DND-41 (cell line): ENCODE measurements around the gene CD177.
"Not testable (repeated sequence)": the region's sequence is repeated elsewhere in the genome, so short reads cannot be mapped to it uniquely, and the experiment has no call there.

Experiments used
- ATAC-seq: fragments of 200-7000 bp; cut with Tn5 transposase; 3 replicates; pipeline ENCODE4 v1.9.1; 2021; ENCODE audit warnings: low read depth; ENCODE audit not compliant: insufficient read depth
- DNase-seq: peaks from one replicate; pipeline ENCODE4 v3.0.0-alpha.2; 2020
- H2AFZ ChIP-seq: 2 replicates; pipeline ENCODE4 v1.6.0; 2012; ENCODE audit warnings: low read depth, low read length
- H3K27ac ChIP-seq: 2 replicates; pipeline ENCODE4 v1.5.1; 2012; ENCODE audit warnings: low read length, inconsistent platforms
- H3K27me3 ChIP-seq: fragments of 200-600 bp; sonication (generic); 2 replicates; pipeline ENCODE4 v1.6.0; 2012; ENCODE audit warnings: low read length, mild to moderate bottlenecking, inconsistent platforms; ENCODE audit not compliant: insufficient read depth, poor library complexity
- H3K36me3 ChIP-seq: 2 replicates; pipeline ENCODE4 v1.5.1; 2012; ENCODE audit warnings: low read length, inconsistent platforms; ENCODE audit not compliant: insufficient read depth
- H3K4me1 ChIP-seq: 2 replicates; pipeline ENCODE4 v1.5.1; 2012; ENCODE audit warnings: mild to moderate bottlenecking, low read length; ENCODE audit not compliant: insufficient read depth
- H3K4me2 ChIP-seq: 2 replicates; pipeline ENCODE4 v1.6.0; 2012; ENCODE audit warnings: mild to moderate bottlenecking, moderate library complexity, low read length, inconsistent platforms; ENCODE audit not compliant: insufficient read depth
- H3K4me3 ChIP-seq, 2 experiments: fragments of 200-600 bp in 1 of 2; shearing (Covaris generic) in 1 of 2; 2 replicates each; pipeline ENCODE4 v1.5.1; 2012 to 2016; ENCODE audit warnings: inconsistent platforms in 2 of 2, low read length in 2 of 2, mild to moderate bottlenecking in 2 of 2, low read depth in 1 of 2, moderate library complexity in 1 of 2
- H3K79me2 ChIP-seq: 2 replicates; pipeline ENCODE4 v1.6.0; 2012; ENCODE audit warnings: low read length, inconsistent platforms; ENCODE audit not compliant: insufficient read depth
- H3K9ac ChIP-seq: 2 replicates; pipeline ENCODE4 v1.6.0; 2012; ENCODE audit warnings: low read depth, mild to moderate bottlenecking, inconsistent platforms, low read length, moderate library complexity
- H3K9me3 ChIP-seq: 2 replicates; pipeline ENCODE4 v1.5.1; 2012; ENCODE audit warnings: low read length, moderate library complexity, mild to moderate bottlenecking, inconsistent platforms; ENCODE audit not compliant: insufficient read depth, severe bottlenecking
- H4K20me1 ChIP-seq: 2 replicates; pipeline ENCODE4 v1.6.0; 2012; ENCODE audit warnings: low read length; ENCODE audit not compliant: insufficient read depth
- EZH2 ChIP-seq: IDR thresholded peaks from 3 replicates; pipeline ENCODE4 v1.6.1; 2012; ENCODE audit warnings: borderline replicate concordance, low read depth, mild to moderate bottlenecking, moderate library complexity, low read length, inconsistent platforms; ENCODE audit not compliant: severe bottlenecking
- TF ChIP-seq, protein P1 (sequence below): IDR thresholded peaks from 2 replicates; pipeline ENCODE4 v1.5.1; 2012; ENCODE audit warnings: borderline replicate concordance, low read length, moderate library complexity, mild to moderate bottlenecking; ENCODE audit not compliant: poor library complexity, severe bottlenecking; ENCODE audit errors: extremely low read depth

Gene CD177

DNA sequence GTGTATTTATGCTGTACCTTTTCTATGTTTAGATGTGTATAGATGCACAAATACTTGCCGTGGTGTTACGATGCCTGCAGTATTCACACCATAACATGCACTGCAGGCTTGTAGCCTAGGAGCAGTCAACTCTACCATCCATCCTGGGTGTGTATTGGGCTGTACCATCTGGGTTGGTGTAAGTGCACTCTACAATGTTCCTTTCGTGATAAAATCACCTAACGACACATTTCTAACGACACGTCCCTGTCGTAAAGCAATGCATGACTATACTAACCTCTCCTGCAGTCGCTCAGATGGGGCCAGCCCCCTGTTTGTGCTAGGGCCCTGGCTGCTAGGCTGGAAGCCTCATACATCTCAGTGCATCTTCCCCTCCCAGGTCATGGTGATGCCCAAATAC lies 18.4 kb downstream of the CD177 start:
- Histone ChIP-seq H3K79me2 (no peaks in the 10 kb centered on the region), H3K36me3 (no peaks in the 10 kb centered on the region), H3K4me3 (no peak overlapping the region), H3K4me1 (no peaks in the 10 kb centered on the region), H3K9me3 (no peaks in the 10 kb centered on the region), H2AFZ (no peak overlapping the region), H4K20me1 (no peaks in the 10 kb centered on the region), H3K27ac (no peak overlapping the region), H3K27me3 (no peaks in the 10 kb centered on the region), H3K9ac (no peak overlapping the region), H3K4me2 (no peak overlapping the region)
- TF ChIP-seq, protein P1, sequence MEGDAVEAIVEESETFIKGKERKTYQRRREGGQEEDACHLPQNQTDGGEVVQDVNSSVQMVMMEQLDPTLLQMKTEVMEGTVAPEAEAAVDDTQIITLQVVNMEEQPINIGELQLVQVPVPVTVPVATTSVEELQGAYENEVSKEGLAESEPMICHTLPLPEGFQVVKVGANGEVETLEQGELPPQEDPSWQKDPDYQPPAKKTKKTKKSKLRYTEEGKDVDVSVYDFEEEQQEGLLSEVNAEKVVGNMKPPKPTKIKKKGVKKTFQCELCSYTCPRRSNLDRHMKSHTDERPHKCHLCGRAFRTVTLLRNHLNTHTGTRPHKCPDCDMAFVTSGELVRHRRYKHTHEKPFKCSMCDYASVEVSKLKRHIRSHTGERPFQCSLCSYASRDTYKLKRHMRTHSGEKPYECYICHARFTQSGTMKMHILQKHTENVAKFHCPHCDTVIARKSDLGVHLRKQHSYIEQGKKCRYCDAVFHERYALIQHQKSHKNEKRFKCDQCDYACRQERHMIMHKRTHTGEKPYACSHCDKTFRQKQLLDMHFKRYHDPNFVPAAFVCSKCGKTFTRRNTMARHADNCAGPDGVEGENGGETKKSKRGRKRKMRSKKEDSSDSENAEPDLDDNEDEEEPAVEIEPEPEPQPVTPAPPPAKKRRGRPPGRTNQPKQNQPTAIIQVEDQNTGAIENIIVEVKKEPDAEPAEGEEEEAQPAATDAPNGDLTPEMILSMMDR, result no peak
- no peak for TF ChIP-seq EZH2
- ATAC-seq (no peak), DNase-seq (no peak)

DNA sequence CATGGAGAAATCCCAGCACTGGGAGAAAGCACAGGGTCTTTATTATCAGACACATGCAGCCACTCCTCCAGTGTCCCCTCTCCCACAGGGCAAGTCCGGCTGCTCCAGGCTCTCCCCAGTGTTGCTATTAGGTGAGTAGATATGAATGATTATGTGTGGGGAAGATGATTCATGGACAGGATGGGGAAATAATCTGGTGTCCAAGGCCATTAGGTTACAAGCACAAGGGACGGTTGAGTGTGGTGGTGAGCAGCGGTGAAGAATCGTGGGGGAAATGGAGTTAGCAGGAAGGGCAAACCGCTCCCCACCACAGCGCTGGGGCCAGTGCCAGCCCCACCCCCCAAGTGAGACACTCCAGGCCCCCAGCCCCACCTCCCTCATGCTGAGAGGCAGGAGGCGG lies 19.0 kb downstream of the CD177 start:
- H2AFZ ChIP-seq, result no peak overlapping the region
- no peak overlapping the region for H3K4me3 ChIP-seq
- H3K4me2 ChIP-seq, result no peak overlapping the region
- no peak for ATAC-seq
- H3K79me2 ChIP-seq, result no peaks in the 10 kb centered on the region
- no peaks in the 10 kb centered on the region for H3K36me3 ChIP-seq
- H3K27ac ChIP-seq, result no peak overlapping the region
- H3K9me3 ChIP-seq, result no peaks in the 10 kb centered on the region
- DNase-seq, result no peak
- no peak overlapping the region for H3K9ac ChIP-seq
- no peaks in the 10 kb centered on the region for H4K20me1 ChIP-seq
- no peak for TF ChIP-seq EZH2
- TF ChIP-seq, protein P1, result no peak
- H3K4me1 ChIP-seq, result no peaks in the 10 kb centered on the region
- no peaks in the 10 kb centered on the region for H3K27me3 ChIP-seq

DNA sequence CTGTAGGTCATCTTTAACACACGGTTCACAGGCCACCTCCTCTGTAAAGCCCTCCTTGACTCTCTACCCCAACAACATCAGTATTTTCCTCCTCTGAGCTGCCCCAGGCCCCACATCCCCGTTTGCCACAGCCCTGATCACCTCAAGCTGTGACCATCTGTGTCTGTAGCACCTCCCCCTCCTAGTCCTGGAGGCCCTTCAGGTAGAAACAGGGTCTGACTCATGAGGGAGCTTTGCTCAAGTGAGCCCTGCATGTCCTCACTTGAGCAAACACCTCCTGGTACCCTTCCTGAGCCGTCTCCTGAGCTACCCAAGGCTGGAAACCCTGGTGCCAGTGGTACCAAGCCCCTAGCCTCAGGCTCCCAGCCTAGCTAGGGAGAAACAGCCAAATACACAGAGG lies 24.1 kb downstream of the CD177 start:
- not testable (repeated sequence) for H3K4me1 ChIP-seq, H4K20me1 ChIP-seq, DNase-seq, H3K27ac ChIP-seq, H3K9me3 ChIP-seq, H3K9ac ChIP-seq, H3K27me3 ChIP-seq, H3K4me2 ChIP-seq, H3K4me3 ChIP-seq, ATAC-seq, H3K36me3 ChIP-seq, H2AFZ ChIP-seq, H3K79me2 ChIP-seq

DNA sequence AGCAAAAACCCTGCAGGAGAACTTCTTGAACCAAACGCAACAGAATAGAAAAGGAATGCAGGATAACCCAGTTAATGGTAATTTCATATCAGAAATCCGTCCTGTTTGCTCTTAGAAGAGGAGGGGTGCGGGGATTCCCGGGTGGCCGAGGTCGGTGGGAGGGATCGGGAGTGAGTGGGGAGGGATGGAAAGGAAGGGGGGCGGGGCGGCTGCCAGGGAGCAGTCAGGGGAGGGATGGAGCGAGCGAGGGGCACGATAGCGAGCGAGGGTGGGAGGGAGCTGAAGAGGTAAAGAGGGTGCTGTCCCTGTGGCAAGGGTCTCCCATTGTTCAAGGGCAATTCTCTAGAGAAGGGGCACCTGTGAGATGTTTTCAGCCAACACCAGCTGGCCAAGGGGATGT lies 26.5 kb downstream of the CD177 start:
- no peak for TF ChIP-seq EZH2
- TF ChIP-seq, protein P1, result no peak
- DNase-seq (no peak), ATAC-seq (no peak)
- Histone ChIP-seq H3K9ac (no peak overlapping the region), H3K9me3 (no peaks in the 10 kb centered on the region), H3K4me3 (no peak overlapping the region), H3K79me2 (no peaks in the 10 kb centered on the region), H4K20me1 (no peaks in the 10 kb centered on the region), H3K4me2 (no peak overlapping the region), H3K4me1 (no peaks in the 10 kb centered on the region), H3K36me3 (no peaks in the 10 kb centered on the region), H3K27ac (no peak overlapping the region), H3K27me3 (no peaks in the 10 kb centered on the region), H2AFZ (no peak overlapping the region)
